ENCODE results near the gene CTDSP2. TPM values are rescaled to one million over a fixed set of nuclear protein-coding genes. Genes with fewer than 3 reads are reported as not detected.

CTDSP2 gene
- total and polyA plus RNA-seq, 3 donors from 2014 or later = 103 to 140 (median 123) TPM

GRCh38 chr12:57817261-57817989 lies 29.1 kb downstream of the CTDSP2 start:
- intact Hi-C loops (cut with DNase I; ENCODE audit: low total_unique reads) = no loop called here
- Histone ChIP-seq H3K27me3 (no peaks in the 10 kb centered on the region), H3K4me1 (peaks cover 32% of the 10 kb centered on the region), H3K36me3 (ENCODE audit: low read depth, missing control alignments) (no peaks in the 10 kb centered on the region), H3K9me3 (no peaks in the 10 kb centered on the region), H3K4me3 (no peak overlapping the region), H3K27ac (peak overlapping the region in 1 of 2 donors; percentile 52)
- DNase-seq = no peak
- TF ChIP-seq, protein P1, sequence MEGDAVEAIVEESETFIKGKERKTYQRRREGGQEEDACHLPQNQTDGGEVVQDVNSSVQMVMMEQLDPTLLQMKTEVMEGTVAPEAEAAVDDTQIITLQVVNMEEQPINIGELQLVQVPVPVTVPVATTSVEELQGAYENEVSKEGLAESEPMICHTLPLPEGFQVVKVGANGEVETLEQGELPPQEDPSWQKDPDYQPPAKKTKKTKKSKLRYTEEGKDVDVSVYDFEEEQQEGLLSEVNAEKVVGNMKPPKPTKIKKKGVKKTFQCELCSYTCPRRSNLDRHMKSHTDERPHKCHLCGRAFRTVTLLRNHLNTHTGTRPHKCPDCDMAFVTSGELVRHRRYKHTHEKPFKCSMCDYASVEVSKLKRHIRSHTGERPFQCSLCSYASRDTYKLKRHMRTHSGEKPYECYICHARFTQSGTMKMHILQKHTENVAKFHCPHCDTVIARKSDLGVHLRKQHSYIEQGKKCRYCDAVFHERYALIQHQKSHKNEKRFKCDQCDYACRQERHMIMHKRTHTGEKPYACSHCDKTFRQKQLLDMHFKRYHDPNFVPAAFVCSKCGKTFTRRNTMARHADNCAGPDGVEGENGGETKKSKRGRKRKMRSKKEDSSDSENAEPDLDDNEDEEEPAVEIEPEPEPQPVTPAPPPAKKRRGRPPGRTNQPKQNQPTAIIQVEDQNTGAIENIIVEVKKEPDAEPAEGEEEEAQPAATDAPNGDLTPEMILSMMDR (IDR thresholded peaks at IDR 0.05) = no peak
- TF ChIP-seq POLR2A (IDR thresholded peaks at IDR 0.05) = no peak
- WGBS, 2 donors = 63 to 86% methylated on average over 8 of the region's 8 CpGs

- no peak overlapping the region for H3K4me3 ChIP-seq
- H3K9me3 ChIP-seq = no peaks in the 10 kb centered on the region
- H3K4me1 ChIP-seq = peaks cover 32% of the 10 kb centered on the region
- H3K36me3 ChIP-seq (ENCODE audit: low read depth, missing control alignments) = no peaks in the 10 kb centered on the region
- intact Hi-C loops (cut with DNase I; ENCODE audit: low total_unique reads) = no loop called here
- peak; percentile 56 for DNase-seq
- H3K27me3 ChIP-seq = no peaks in the 10 kb centered on the region
- peak overlapping the region in 1 of 2 donors; percentile 52 for H3K27ac ChIP-seq
- WGBS, 2 donors = 35 to 37% methylated on average over 5 of the region's 5 CpGs
- TF ChIP-seq POLR2A (IDR thresholded peaks at IDR 0.05) = no peak
- TF ChIP-seq, protein P1 (IDR thresholded peaks at IDR 0.05) = no peak
Measured at GRCh38 chr12:57816855-57817151, 29.7 kb downstream of the CTDSP2 start.

- DNase-seq = no peak
- TF ChIP-seq, protein P1 (IDR thresholded peaks at IDR 0.05) = no peak
- TF ChIP-seq POLR2A (IDR thresholded peaks at IDR 0.05) = no peak
- H3K4me1 ChIP-seq = peaks cover 32% of the 10 kb centered on the region
- 57 to 61% methylated on average over 3 of the region's 3 CpGs for WGBS, 2 donors
- intact Hi-C loops (cut with DNase I; ENCODE audit: low total_unique reads) = no loop called here
- H3K27me3 ChIP-seq = no peaks in the 10 kb centered on the region
- H3K36me3 ChIP-seq (ENCODE audit: low read depth, missing control alignments) = no peaks in the 10 kb centered on the region
- H3K4me3 ChIP-seq = no peak overlapping the region
- H3K9me3 ChIP-seq = no peaks in the 10 kb centered on the region
- H3K27ac ChIP-seq = no peak overlapping the region
Measured at GRCh38 chr12:57816001-57816854, 30.3 kb downstream of the CTDSP2 start.

- Histone ChIP-seq H3K4me1 (peaks cover 32% of the 10 kb centered on the region), H3K36me3 (ENCODE audit: low read depth, missing control alignments) (no peaks in the 10 kb centered on the region), H3K9me3 (no peaks in the 10 kb centered on the region), H3K27me3 (no peaks in the 10 kb centered on the region), H3K27ac (no peak overlapping the region), H3K4me3 (no peak overlapping the region)
- 81 to 87% methylated on average over 12 to 13 of the region's 13 CpGs for WGBS, 2 donors
- intact Hi-C loops (cut with DNase I; ENCODE audit: low total_unique reads) = no loop called here
- no peak for TF ChIP-seq POLR2A (IDR thresholded peaks at IDR 0.05)
- TF ChIP-seq, protein P1 (IDR thresholded peaks at IDR 0.05) = no peak
- DNase-seq = no peak
Measured at GRCh38 chr12:57815177-57816000, 31.1 kb downstream of the CTDSP2 start.
